IMR-90 (cell line): Measurements from ENCODE around the gene PDZK1. TPM values are rescaled to one million over a fixed set of nuclear protein-coding genes. Genes with fewer than 3 reads are reported as not detected.
"Not testable (repeated sequence)": the region's sequence is repeated elsewhere in the genome, so short reads cannot be mapped to it uniquely, and the experiment has no call there.

Experiments used
- ATAC-seq: fragments of 200-7000 bp; cut with Tn5 transposase; 2 replicates; pipeline ENCODE4 v1.9.1; 2020; ENCODE audit warnings: low read depth, mild to moderate bottlenecking, moderate library complexity
- BruUV-seq: library from RNA; stranded (reverse); fragments of 400-500 nt; replicated peaks from 2 replicates; lab custom pipeline; 2021; lab: Mats Ljungman, UMichigan
- CTCF ChIA-PET: fragments of 300-600 bp; formaldehyde crosslinking; extraction: SDS; loops from one replicate; lab custom pipeline; 2021; ENCODE audit warnings: antibody characterized with exemption; lab: Yijun Ruan, JAX
- POLR2A ChIA-PET: fragments of 300-600 bp; sonication (Branson Sonifier 250); formaldehyde crosslinking; loops from one replicate; lab custom pipeline; 2022; ENCODE audit warnings: antibody characterized with exemption; ENCODE audit not compliant: unreplicated experiment; lab: Charles Lee
- DNase-seq: peaks from one replicate; pipeline ENCODE4 v3.0.0; 2013
- H2AFZ ChIP-seq: replicated peaks from 2 replicates; pipeline ENCODE3; 2013; ENCODE audit warnings: low read length, mild to moderate bottlenecking; ENCODE audit not compliant: poor library complexity
- H2AK5ac ChIP-seq: 2 replicates; pipeline ENCODE4 v1.6.1; 2013; ENCODE audit warnings: low read depth, low read length, inconsistent platforms
- H2AK9ac ChIP-seq: replicated peaks from 2 replicates; pipeline ENCODE3; 2013; ENCODE audit warnings: mild to moderate bottlenecking, low read depth, low read length, moderate library complexity; ENCODE audit not compliant: poor library complexity
- H2BK120ac ChIP-seq: 2 replicates; pipeline ENCODE4 v1.6.1; 2013; ENCODE audit warnings: low read depth, low read length, inconsistent platforms
- H2BK15ac ChIP-seq: 3 replicates; pipeline ENCODE4 v1.6.1; 2013; ENCODE audit warnings: low read depth, low read length, inconsistent platforms
- H2BK20ac ChIP-seq: 2 replicates; pipeline ENCODE4 v1.6.1; 2013; ENCODE audit warnings: low read depth, mild to moderate bottlenecking, inconsistent platforms, low read length, moderate library complexity
- H2BK5ac ChIP-seq: 2 replicates; pipeline ENCODE4 v1.6.1; 2013; ENCODE audit warnings: mild to moderate bottlenecking, low read depth, low read length, inconsistent platforms; ENCODE audit not compliant: poor library complexity, severe bottlenecking
- H3K14ac ChIP-seq: replicated peaks from 2 replicates; pipeline ENCODE4 v1.6.1; 2013; ENCODE audit warnings: low read depth, low read length, inconsistent platforms
- H3K18ac ChIP-seq: 2 replicates; pipeline ENCODE4 v1.6.1; 2013; ENCODE audit warnings: low read depth, low read length, control low read depth
- H3K23ac ChIP-seq: 2 replicates; pipeline ENCODE4 v1.6.1; 2013; ENCODE audit warnings: low read depth, low read length, inconsistent platforms
- H3K27ac ChIP-seq: 2 replicates; pipeline ENCODE4 v1.5.1; 2013; ENCODE audit warnings: mild to moderate bottlenecking, control low read depth, low read length; ENCODE audit not compliant: insufficient read depth
- H3K27me3 ChIP-seq: 2 replicates; pipeline ENCODE4 v1.6.1; 2013; ENCODE audit warnings: low read length; ENCODE audit not compliant: control insufficient read depth, insufficient read depth
- H3K36me3 ChIP-seq: 2 replicates; pipeline ENCODE4 v1.6.1; 2013; ENCODE audit warnings: low read length, mixed read lengths; ENCODE audit not compliant: control insufficient read depth, insufficient read depth
- H3K4ac ChIP-seq: 2 replicates; pipeline ENCODE4 v1.6.1; 2013; ENCODE audit warnings: low read depth, low read length, inconsistent platforms
- H3K4me1 ChIP-seq: 2 replicates; pipeline ENCODE4 v1.6.1; 2013; ENCODE audit warnings: low read length, mixed read lengths; ENCODE audit not compliant: control insufficient read depth, insufficient read depth
- H3K4me2 ChIP-seq: 2 replicates; pipeline ENCODE4 v1.6.1; 2013; ENCODE audit warnings: low read depth, mild to moderate bottlenecking, control low read depth, low read length, moderate library complexity
- H3K4me3 ChIP-seq: 2 replicates; pipeline ENCODE4 v1.5.1; 2013; ENCODE audit warnings: low read depth, mild to moderate bottlenecking, control low read depth, low read length, moderate library complexity; ENCODE audit not compliant: insufficient read depth
- H3K56ac ChIP-seq: 2 replicates; pipeline ENCODE4 v1.6.1; 2013; ENCODE audit warnings: low read length, inconsistent platforms; ENCODE audit not compliant: insufficient read depth; ENCODE audit errors: extremely low read depth
- H3K79me1 ChIP-seq, 2 experiments: 2 replicates each; pipeline ENCODE4 v1.6.1; 2013; ENCODE audit warnings: low read length in 2 of 2, inconsistent platforms in 1 of 2, low read depth in 1 of 2
- H3K9ac ChIP-seq: 2 replicates; pipeline ENCODE4 v1.6.1; 2013; ENCODE audit warnings: low read depth, low read length, control low read depth
- H3K9me1 ChIP-seq: 2 replicates; pipeline ENCODE4 v1.6.1; 2013; ENCODE audit warnings: low read length, inconsistent platforms; ENCODE audit not compliant: insufficient read depth
- H3K9me3 ChIP-seq: 2 replicates; pipeline ENCODE4 v1.6.1; 2013; ENCODE audit warnings: low read length; ENCODE audit not compliant: control insufficient read depth, insufficient read depth
- H4K20me1 ChIP-seq: 2 replicates; pipeline ENCODE4 v1.6.1; 2013; ENCODE audit warnings: low read length, inconsistent platforms; ENCODE audit not compliant: insufficient read depth
- H4K5ac ChIP-seq: 2 replicates; pipeline ENCODE4 v1.6.1; 2013; ENCODE audit warnings: mild to moderate bottlenecking, low read depth, low read length, control low read depth
- H4K8ac ChIP-seq, 2 experiments: 2 replicates each; pipeline ENCODE4 v1.6.1; 2013; ENCODE audit warnings: low read depth in 2 of 2, low read length in 2 of 2, control low read depth in 1 of 2, inconsistent platforms in 1 of 2
- H4K91ac ChIP-seq: 2 replicates; pipeline ENCODE4 v1.6.1; 2013; ENCODE audit warnings: low read depth, low read length, inconsistent platforms; ENCODE audit not compliant: insufficient read depth
- WGBS, 2 experiments: methylation state at CpG; one replicate each; pipeline versions ENCODE4 v1.1.5 to v1.1.7; 2013; ENCODE audit warnings: missing lambda C conversion rate in 2 of 2; ENCODE audit not compliant: insufficient read length in 1 of 2; ENCODE audit errors: extremely low coverage in 2 of 2; 5-methylcytosine and 5-hydroxymethylcytosine counted together
- dilution Hi-C: fragments of 300-500 bp; cut with HindIII; formaldehyde crosslinking; loops from one replicate; pipeline ENCODE4 v1.14.3; 2018; ENCODE audit warnings: low sequenced_read_pairs; ENCODE audit not compliant: unreplicated experiment
- in situ Hi-C: fragments of 300-500 bp; cut with MboI; formaldehyde crosslinking; loops from 3 replicates; pipeline ENCODE4 v1.14.3; 2019; ENCODE audit warnings: low sequenced_read_pairs, inconsistent platforms, mixed read lengths
- intact Hi-C: fragments of 100-400 bp; cut with micrococcal nuclease; formaldehyde crosslinking; loops from 2 replicates; pipeline ENCODE4 v1.10.0; 2022
- polyA plus RNA-seq, 3 experiments: library from polyadenylated mRNA; depleted of rRNA; stranded (reverse); fragments of >200 nt; gene quantifications; 2 replicates each; pipeline ENCODE4 v1.2.3, GENCODE V29; 2012; ENCODE audit warnings: low replicate concordance in 1 of 3
- total RNA-seq: library from RNA; depleted of rRNA; stranded (reverse); fragments of >200 nt; gene quantifications from 2 replicates; pipeline ENCODE4 v1.2.3, GENCODE V29; 2012

Gene PDZK1
- total and polyA plus RNA-seq, 2 of the 4 experiments (the other 2 are of a cell fraction), result 1.4 to 2.1 TPM

GRCh38 chr1:145641886-145642285 lies 65.3 kb downstream of the PDZK1 start:
- CTCF ChIA-PET, H3K36me3 ChIP-seq, H2AK9ac ChIP-seq, H2BK120ac ChIP-seq, H2BK5ac ChIP-seq, H3K9me3 ChIP-seq, H3K4me1 ChIP-seq, H3K4ac ChIP-seq, H2BK15ac ChIP-seq, H3K14ac ChIP-seq, H3K18ac ChIP-seq, H4K5ac ChIP-seq, H2BK20ac ChIP-seq, H3K9me1 ChIP-seq, DNase-seq, H3K27ac ChIP-seq, ATAC-seq, H4K91ac ChIP-seq, H3K4me3 ChIP-seq, H3K56ac ChIP-seq, H4K8ac ChIP-seq, H3K9ac ChIP-seq, H3K79me1 ChIP-seq, dilution Hi-C loops, H3K4me2 ChIP-seq, H3K23ac ChIP-seq, intact Hi-C loops, POLR2A ChIA-PET, H4K20me1 ChIP-seq, H2AK5ac ChIP-seq, BruUV-seq, H2AFZ ChIP-seq, H3K27me3 ChIP-seq, in situ Hi-C loops: not testable (repeated sequence)
- no CpG with 5 or more reads among the region's 2 CpGs for WGBS, 2 experiments

- H3K14ac ChIP-seq, H2BK20ac ChIP-seq, H4K5ac ChIP-seq, dilution Hi-C loops, ATAC-seq, CTCF ChIA-PET, H2AFZ ChIP-seq, in situ Hi-C loops, H3K9ac ChIP-seq, H3K4me3 ChIP-seq, H4K20me1 ChIP-seq, H2BK120ac ChIP-seq, DNase-seq, H3K79me1 ChIP-seq, H3K18ac ChIP-seq, H3K4me1 ChIP-seq, H3K23ac ChIP-seq, H3K27me3 ChIP-seq, H4K91ac ChIP-seq, H3K4ac ChIP-seq, H2BK15ac ChIP-seq, H3K9me1 ChIP-seq, intact Hi-C loops, H3K9me3 ChIP-seq, H2BK5ac ChIP-seq, H4K8ac ChIP-seq, H2AK9ac ChIP-seq, H2AK5ac ChIP-seq, H3K4me2 ChIP-seq, BruUV-seq, H3K56ac ChIP-seq, H3K27ac ChIP-seq, H3K36me3 ChIP-seq, POLR2A ChIA-PET: not testable (repeated sequence)
- WGBS, 2 experiments, result no CpG with 5 or more reads among the region's 1 CpG
These were observed 70.9 kb downstream of the PDZK1 start for GRCh38 chr1:145636237-145636636.
